ENCODE measurements around the gene MIAT. TPM values are rescaled to one million over a fixed set of nuclear protein-coding genes. Genes with fewer than 3 reads are reported as not detected.

The MIAT gene
- total and polyA plus RNA-seq, 2 donors (not counting 3 experiments of a cell fraction or from before 2014, with no cell fraction given), result 0.03 to 0.80 TPM

- Histone ChIP-seq H3K9me1 (replicated peaks; ENCODE audit: control insufficient read depth, extremely low read depth, insufficient read depth, low read length) (no peaks in the 10 kb centered on the region), H4K20me1 (replicated peaks; ENCODE audit: control insufficient read depth, extremely low read depth, insufficient read depth, low read length) (no peaks in the 10 kb centered on the region), H2AFZ (ENCODE audit: low read depth, low read length) (no peak overlapping the region), H3K27me3 (ENCODE audit: control insufficient read depth in 2 of 2, insufficient read depth in 2 of 2, low read length in 2 of 2) (no peaks in the 10 kb centered on the region), H3K4me2 (ENCODE audit: insufficient read depth, low read length) (no peak overlapping the region), H3K27ac (ENCODE audit: insufficient read depth, low read depth, low read length) (no peak overlapping the region), H3K36me3 (ENCODE audit: control insufficient read depth in 2 of 2, extremely low read depth in 1 of 2, insufficient read depth in 2 of 2, low read length in 2 of 2) (no peaks in the 10 kb centered on the region), H3K9ac (replicated peaks; ENCODE audit: extremely low read depth, insufficient read depth, low read length) (no peak overlapping the region), H3K4me1 (ENCODE audit: control insufficient read depth, extremely low read depth, insufficient read depth, low read length) (peaks cover 8% of the 10 kb centered on the region), H3K4me3 (replicated peaks in 1 of 3; ENCODE audit: insufficient read depth in 1 of 3, low read depth in 1 of 3, low read length in 3 of 3) (no peak overlapping the region), H3K9me3 (replicated peaks; ENCODE audit: control insufficient read depth, insufficient read depth, low read length) (no peaks in the 10 kb centered on the region), H3K79me2 (ENCODE audit: control insufficient read depth, insufficient read depth, low read length) (no peaks in the 10 kb centered on the region)
- TF ChIP-seq MYC (IDR thresholded peaks at IDR 0.05; ENCODE audit: low read depth, low read length), result no peak
- no peak for TF ChIP-seq POLR2AphosphoS5 (IDR thresholded peaks at IDR 0.05; ENCODE audit: insufficient read depth, low read depth, low read length)
- TF ChIP-seq CTCF (IDR thresholded peaks at IDR 0.05; ENCODE audit: extremely low read depth in 1 of 2, insufficient read depth in 1 of 2, low read depth in 1 of 2, low read length in 2 of 2), result no peak
- no peak for TF ChIP-seq EZH2 (IDR thresholded peaks at IDR 0.05; ENCODE audit: borderline replicate concordance, low read depth, low read length, severe bottlenecking)
- TF ChIP-seq MAX (IDR thresholded peaks at IDR 0.05; ENCODE audit: insufficient read depth, insufficient read length), result no peak
- no peak for TF ChIP-seq GATA2 (IDR thresholded peaks at IDR 0.05; ENCODE audit: insufficient read depth, insufficient read length, low read depth, low read length)
- TF ChIP-seq FOS (IDR thresholded peaks at IDR 0.05; ENCODE audit: borderline replicate concordance, insufficient read depth, low read length), result no peak
- no peak for TF ChIP-seq JUN (IDR thresholded peaks at IDR 0.05; ENCODE audit: borderline replicate concordance, insufficient read depth, insufficient read length, low read depth)
- no peak for TF ChIP-seq POLR2A (IDR thresholded peaks at IDR 0.05; ENCODE audit: low read depth, low read length)
- FAIRE-seq (no peak), DNase-seq (ENCODE audit: low read depth, low spot score) (no peak)
- ChIA-PET CTCF (no interaction called here), POLR2A (no interaction called here)
- BruUV-seq (replicated peaks), result no TSS peak
- intact Hi-C loops (cut with micrococcal nuclease) (no loop called here), dilution Hi-C loops (cut with MboI; ENCODE audit: extremely low pct_ligation_motif_present, low sequenced_read_pairs) (no loop called here)
Observed at GRCh38 chr22:26635117-26635516, 22.3 kb upstream of the MIAT start.
